GM19452 (cell line): Measurements from ENCODE around the gene KCNQ1.

Experiments used
- ATAC-seq: cut with Tn5 transposase; IDR thresholded peaks from one replicate; pipeline ENCODE4 v1.9.1; 2021; ENCODE audit not compliant: unreplicated experiment

KCNQ1 gene

DNA sequence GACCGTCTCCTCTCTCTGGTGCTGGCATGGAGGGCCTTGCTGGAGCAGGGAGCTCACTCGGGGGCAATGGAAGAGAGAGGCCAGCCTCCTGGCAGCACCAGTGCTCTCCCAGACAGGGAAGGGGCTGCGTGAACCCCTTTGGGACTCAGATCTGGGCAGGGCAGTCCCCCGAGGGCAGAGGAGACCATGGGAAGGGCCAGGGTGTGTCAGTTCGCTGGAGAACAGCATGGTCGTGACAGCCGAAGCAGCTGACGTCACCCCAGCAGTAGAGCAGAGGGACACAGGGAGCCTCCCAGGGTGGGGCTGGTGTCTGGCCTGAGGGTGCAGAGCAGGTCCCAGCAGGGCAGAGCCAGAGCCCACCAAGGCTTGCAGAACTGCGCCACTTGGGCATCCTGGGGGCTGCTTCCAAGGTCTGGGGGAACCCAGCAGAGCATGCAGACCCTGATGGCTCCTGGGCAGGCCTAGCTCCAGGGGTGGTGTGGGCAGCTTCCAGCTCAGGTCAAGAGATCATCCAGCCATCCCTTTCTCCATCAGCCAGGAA lies 326.0 kb downstream of the KCNQ1 start:
- no peak for ATAC-seq

DNA sequence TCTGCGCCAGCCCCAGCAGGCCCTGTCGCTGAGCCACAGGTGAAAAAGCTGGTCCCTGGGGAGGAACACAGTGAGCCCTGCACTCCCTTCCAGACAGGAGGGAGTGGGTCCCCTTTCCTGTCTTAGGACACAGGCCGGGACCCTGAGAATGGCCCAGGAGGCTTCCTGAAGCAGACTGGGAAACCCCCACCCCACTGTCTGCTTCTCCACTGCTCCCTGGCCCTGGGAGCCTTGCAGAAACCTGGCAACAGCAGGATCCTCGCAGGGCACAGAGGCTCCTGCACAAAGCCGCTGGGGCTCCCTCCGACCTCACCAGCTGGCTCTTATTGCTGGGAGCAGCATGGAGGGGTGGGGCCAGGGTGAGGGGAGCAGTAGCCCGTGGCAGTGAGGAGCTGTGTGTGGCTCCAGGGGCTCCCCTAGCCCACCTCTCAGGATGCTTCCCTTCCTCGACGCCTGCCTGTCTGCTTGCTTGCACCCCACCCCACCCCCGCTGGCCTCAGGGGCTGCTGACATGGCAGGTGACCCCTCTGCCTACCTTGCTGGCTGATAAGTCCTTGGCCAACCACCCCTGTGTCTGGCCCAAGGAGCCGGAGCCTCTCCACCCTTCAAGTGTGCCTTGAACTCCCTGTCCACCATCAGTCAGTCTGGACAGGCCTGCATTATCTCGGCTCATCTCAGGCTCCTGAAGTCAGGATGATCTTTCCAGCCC lies 327.1 kb downstream of the KCNQ1 start:
- ATAC-seq = no peak

DNA sequence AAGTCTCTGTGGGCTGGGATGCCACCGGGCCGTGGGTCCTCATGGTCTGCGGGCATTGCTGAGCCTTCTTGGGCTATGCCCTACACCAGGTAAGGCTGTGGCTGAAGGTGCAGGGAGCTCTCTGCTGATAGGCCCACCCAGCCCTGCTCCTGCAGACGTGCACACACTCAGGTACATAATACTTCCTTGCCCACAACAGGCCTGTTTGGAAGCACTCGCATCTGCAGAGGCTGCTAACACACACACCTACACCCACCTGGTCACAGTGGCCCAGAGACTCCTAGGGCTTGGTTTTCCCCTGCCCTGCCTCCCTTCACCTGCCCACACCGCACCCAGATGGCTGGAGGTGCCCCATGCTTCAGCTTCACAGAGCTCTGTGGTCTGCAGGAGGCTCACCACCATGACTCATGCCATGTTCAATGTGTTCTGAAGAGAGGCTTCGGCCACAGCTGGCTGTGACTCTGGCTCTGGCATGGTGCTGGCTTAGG lies 327.8 kb downstream of the KCNQ1 start:
- ATAC-seq = no peak

DNA sequence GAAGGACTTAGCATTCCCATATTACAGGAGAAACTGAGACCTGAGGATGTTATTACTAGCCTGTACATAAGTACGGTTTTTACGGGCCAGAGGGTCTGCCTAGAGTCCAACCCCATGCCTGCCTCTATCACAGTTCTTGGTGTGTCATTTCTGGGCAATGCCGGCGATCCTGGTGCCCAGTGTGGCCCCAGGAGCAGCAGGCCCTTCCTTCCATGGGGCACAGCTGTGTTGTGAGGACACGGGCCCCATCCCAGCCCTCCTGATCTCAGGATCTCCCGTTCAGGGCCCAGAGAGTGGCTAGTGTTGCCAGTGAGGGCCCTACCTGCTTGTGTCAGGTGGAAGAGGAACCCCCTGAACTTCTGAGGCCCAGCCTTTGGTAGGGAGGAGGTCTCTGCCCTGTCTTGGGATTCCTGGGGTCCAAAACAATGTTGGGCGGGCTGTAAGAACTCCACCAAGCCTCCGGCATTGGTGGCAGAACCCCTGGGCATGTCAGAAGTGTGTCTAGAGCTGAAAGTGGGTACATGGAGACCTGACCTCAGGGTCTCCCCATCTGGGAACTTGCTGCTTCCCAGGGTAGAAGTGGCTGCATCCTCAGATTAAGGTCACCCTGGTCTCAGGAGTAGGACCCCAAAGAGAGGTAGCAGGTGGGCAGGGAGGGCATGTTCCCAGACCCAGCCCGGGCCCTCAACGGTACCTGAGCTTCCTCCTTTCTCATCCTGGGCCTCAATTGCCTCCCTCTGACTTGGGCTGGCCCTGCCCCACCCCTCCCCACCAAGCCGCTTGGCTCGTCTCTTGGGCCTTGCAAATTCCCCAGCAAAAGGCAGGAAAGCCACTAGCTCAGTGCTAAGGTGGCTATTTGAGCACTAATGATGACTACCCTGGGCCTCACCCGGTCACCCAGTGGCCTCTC lies 329.6 kb downstream of the KCNQ1 start:
- ATAC-seq = no peak

DNA sequence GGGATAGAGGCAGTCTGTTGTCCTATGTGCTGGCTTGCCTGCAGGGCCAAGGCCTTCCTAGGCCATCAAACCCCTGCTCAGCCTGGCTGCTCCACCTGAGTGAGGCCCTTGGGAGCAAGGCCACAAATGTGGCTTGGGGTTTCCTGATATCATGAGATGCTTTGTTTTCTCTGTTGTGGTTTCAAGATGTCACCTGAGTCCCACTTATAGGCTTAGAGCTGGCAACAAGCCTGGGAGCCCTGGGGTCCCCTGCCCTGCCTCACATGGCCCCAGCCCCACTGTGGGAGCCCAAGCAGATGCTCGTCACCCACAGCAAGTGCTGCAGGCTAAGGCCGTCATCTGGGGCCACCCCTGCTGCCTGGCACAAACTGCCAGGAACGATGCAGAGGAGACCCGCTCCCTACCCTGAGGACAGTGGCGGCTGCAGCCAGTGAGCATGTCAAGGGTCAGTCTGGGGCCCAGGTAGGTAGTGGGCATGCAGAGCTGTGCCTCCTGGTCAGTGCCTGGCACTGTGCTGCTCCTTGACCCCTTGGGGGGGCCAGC lies 330.3 kb downstream of the KCNQ1 start:
- ATAC-seq = no peak

DNA sequence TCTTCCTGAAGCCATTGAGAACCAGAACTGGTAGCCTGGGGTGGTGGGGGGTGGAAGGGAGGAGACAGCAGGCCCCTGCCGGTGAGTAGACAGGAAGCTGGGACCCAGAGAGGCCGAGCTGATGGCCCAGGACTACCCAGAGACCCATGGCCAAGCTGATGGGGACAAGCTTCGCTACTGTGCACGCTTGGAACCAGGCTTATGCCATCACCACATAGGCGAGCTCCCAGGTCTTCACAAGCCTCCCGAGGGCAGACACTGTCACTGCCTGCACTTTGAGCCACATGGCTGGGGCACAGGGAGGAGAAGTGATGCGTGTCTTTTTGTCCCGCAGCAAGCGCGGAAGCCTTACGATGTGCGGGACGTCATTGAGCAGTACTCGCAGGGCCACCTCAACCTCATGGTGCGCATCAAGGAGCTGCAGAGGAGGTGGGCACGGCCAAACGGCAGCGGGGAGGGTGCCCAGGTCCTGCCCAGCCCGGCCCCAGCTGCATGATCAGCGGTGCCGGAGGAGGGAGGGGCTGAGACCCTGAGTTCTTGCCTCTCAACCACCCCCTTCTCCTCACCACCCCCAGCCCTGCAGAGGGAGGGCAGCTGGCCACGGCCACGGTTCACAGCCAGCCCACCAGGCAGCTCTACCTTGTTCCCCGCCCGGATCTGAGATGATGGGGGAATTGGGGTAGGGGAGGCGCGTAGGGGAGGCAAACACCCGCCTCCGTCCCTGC lies 331.0 kb downstream of the KCNQ1 start:
- ATAC-seq = no peak

DNA sequence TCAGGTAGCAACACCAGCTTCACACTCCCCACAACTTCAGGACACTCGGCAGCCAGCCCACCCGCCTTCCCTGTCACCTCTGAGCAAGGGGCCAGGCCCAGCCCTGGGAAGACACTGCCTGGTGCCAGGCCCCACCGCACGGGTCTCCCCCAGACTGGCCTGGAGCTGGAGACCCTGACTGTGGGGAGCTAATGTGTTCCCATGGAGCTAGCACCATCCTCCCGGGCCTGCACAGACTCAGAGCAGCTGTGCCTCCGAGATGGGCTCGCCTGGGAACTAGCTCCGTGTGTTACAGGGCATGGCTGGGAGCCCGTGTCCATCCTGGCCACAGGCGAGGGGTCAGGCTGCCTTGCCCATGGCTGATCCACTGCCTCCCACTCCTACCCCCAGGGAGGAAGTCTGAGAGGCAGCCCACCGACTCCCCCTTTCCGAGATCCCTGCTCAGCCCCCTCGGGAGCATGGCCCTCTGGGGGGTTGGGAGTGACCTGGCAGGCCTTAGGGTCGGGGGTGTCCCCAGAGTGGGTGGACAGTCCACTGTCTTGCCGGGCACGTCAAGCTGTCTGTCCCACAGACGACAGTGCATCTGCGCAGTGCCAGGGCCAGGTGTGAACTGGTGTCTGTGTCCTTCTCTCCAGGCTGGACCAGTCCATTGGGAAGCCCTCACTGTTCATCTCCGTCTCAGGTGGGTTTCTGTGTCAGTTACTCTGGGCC lies 331.7 kb downstream of the KCNQ1 start:
- ATAC-seq = no peak

DNA sequence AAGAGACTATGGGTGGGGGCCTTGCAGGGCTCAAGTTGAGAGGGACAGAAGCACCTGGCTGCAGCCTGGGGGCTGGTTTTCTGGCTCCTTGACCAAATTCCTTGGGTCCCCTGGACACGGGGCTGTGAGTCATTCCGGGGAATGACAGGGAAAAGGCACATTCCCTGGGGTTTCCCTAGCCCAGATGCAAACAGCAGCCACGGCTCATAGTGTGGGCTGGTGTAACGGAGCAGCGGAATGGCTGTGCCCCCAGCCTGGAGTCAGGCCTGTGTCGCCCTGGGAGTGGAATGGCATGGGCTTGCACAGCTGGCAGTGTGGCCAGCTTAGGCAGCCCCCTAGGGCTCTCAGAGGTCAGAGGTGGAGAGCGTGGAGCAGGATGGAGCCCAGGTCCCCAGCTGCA lies 332.6 kb downstream of the KCNQ1 start:
- ATAC-seq = no peak

DNA sequence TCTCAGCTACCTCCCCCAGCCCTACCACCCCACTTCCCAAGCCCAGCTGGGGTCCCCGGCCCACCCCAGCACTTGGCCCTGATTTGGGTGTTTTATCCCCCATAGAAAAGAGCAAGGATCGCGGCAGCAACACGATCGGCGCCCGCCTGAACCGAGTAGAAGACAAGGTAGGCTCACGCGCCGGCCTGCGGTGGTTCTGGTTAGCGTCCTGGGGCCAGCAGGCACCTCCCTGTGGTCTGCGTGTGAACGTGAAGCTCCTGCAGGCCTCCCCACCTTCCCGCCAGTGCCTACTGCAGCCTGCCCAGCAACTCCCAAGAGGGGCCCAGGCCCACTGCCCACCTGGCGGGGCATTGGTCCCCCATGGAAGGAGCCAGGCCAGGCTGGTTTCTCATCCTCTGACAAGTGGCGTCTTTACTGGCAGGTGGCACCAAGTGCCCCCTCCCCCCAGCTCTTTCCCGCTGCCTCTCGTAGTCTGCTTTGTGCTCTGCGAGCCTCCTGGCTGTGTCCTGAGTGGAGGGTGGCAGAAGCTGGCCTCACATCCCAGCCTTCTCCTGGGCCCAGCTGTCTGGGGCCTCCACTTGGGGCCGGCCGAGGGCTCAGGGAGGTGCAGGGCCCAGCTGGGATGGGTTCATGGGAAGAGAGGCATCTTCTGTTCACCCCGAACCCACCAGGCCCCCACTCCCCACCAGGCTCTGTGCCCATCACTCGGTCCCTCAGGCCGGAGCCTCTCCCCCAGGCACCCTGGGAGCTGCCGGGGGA lies 333.2 kb downstream of the KCNQ1 start:
- no peak for ATAC-seq

DNA sequence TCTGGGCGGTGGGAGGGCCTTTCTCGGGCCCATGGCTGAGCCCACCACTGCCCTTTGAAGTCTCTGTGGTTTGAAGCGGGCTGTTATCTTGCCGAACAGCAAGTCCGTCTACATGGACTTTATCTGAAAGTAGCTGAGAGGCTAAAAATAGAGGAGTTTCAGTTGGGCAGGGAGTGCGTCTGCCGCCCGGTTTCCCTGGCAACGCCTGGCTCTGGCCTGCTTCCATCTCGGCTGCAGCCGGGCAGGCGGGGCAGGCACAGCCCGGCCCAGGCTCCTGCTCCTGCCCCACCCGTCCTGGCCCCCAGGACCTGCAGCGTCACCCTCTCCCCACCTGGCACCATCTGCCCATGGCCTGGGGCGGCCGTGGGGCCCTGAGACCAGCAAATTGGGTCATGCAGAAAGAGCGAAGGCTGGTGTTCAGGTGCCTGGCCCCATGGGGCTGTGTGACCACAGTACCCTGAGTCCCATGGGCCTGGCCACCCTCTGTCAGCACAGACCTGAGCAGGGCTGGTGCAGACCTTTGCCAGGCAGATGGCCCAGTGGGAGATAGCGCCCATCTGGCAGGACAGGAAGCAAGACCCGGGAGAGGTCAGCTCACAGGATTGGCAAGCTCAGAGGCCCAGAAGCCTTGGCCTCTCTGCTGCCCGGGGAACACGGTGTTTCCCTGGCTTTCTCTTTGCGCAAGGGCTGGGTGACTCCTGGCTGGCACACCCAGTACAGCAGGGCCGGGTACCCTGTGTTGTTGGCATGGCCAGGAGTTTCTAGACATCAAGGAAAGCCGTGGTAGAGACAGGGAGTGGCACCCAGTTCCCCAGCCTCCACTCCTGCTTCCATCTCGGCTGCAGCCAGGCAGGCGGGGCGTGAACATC lies 334.1 kb downstream of the KCNQ1 start:
- ATAC-seq = no peak

DNA sequence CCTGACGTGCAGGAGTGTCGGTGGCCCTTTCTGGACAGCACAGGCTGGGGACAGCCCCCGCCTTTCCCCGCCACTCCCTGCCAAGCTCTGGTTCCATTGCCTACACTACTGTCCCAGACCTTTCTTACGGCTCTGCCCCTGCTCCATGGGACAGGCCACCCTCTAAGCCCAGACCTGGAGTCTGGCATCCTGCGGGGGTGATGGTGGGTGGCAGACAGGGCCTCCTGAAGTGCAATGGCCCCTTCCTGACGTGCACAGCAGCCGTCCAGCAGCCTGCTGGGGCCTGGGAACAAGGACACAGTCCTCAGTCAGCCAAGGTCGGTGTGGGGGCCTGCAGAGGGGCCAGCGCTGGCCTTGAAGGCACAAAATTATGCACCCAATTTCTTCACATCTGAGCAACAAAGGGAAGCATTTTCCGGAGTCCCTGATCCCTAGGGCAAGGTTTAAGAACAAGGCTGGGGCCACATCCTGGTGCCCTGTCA lies 334.7 kb downstream of the KCNQ1 start:
- ATAC-seq = no peak

DNA sequence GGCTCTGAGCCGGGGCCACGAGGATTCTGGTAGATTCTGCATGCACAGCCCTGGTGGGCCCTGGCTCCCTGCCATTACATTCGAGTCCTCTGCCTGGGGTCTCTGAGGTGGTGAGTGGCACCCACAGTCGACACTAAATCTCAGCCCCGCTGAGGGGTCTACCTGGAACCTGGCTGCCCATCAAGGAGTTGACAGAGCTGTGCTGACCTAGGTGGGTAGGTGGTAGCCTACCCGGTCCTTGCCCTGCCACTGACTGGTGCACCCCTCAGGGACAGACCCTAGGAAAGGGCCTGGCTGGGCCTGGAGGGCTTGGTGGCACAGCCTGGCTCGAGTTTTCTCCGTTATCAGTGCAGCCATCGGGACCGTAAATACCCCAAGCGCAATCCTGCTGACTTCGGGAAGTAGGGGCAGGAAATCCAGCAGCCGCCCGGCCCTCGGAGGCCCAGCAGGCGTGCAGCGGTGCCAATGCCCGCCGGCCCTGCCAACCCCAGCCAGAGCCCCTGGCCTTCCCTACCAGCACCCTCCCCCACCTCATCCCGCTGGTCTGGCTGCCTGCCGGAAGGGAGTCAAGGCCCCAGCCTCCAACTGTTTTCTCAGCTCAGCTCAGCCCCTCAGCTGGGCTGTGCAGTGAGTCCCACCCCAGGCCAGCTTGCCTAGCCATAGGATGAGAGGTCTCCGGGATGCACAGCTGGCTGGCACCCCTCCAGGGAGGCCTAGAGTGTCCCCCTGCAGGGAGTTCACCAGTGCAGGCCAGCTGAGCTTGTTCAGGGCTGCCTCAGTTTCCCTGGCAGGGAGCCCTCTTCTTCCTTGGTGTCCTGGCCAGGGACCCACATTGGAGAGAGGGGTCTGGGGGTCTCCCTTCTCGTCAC lies 335.4 kb downstream of the KCNQ1 start:
- no peak for ATAC-seq

DNA sequence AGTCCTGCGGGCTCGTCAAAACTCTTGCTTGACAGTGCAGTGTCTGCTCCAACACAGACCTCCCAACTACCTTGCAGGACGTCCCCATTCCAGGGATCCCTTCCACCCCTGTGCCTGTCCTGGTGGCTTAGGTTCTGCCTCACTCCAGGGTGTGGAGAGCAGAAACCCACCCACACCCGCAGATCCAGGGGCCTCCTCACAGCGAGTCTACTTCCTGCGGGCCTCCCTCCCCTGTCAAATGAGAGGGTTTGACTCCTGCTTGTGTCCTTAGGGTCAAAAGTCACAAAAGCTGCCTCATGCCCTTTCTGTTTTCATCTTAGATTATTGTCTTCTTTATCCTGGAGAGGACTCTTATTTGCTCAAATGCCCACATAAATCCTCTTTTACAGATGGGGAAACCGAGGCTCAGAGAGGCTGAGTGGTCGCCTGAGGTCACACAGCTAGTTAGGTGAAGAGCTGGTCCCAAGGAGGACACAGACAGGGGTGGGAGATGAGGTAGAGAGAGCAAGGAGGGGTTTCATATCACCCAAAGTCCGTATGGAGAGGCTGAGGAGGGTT lies 336.1 kb downstream of the KCNQ1 start:
- ATAC-seq = no peak

DNA sequence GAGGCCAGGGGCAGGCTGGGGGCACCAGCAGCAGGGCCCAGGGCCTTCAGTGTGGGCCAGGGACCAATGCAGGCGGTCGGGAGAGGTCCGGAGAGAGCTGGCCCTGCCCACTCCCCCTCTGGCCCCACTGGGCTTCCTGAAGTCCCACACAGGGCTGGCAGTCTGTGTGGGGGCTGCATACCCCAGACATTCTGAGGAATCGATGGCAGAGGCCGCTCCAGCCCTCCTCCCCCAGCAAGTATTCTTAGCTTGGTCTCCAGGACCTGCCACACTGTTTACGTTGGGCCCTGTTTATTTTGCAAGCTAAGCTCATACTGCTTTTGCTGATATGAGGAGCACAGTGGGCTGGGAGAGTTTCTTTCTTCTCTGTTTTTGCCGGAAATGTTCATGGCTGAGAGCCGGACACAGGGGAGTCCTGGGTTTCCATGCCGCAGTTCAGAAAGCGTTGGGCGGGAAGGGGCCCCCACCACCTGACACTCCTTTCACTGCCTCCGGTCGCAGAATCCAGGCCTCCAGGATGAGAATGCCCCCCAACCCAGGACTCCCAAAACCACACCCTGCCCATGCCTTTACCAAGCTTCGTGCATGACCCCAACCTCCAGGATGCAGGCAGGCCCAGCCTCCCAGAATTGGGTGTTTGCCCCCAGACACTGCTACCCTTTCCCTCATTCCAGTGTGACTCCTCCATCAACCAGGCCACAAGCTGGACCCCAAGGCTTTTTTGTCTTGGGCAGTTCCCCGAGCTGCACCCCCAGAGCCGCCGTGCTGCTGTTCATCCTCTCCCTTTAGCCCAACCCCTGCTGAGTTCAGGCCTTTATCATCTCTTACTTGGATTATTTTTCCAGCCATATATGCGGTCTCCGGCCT lies 336.8 kb downstream of the KCNQ1 start:
- ATAC-seq = no peak

DNA sequence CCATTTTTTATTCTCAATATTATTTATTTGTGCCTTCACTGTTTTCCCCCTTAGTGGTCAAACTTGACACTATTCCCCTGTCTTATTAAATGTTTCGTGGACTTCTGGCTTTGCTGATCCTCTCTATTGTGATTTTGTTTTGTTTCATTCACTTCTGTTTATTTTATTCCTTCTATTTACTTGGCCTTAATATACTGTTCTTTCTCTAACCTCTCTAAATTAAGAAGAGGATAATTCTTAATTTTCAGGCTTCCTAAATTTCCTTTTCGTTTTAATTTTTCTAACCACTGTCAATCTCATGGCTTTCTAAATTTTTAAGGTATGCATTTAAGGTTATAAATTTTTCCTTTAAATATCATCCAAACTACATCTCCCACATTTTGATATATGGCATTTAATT lies 338.0 kb downstream of the KCNQ1 start:
- ATAC-seq = no peak

DNA sequence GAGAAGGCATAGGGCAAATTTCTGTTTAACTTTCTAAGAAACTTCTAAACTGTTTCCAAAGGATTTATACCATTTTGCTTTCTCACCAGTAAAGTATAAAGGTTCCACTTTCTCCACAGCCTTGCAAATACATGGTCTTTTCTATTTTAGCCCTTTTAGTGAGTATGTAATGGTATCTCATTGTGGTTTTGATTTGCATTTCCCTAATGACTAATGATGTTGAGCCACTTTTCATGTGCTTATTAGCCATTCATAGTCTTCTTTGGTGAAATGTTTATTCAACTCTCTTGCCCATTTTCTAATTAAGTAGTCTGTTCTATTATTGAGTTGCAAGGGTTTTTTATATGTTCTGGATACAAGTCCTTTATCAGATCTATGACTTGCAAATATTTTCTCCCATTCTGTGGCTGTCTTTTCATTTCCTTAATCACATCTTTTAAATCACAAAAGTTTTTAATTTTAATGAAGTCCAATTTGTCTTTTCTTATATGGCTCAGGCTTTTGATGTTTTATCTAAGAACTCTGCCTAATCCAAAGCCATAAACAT lies 338.8 kb downstream of the KCNQ1 start:
- ATAC-seq = no peak
